Left ventricle myocardium inferior (tissue), 1 donor: ENCODE data around the gene SOAT2. TPM values are rescaled to one million over a fixed set of nuclear protein-coding genes. Genes with fewer than 3 reads are reported as not detected.

ENCODE experiments used
- DNase-seq: peaks from one replicate; pipeline ENCODE4 v3.0.0-alpha.2; 2020
- H3K27ac ChIP-seq: fragments of 200-600 bp; replicated peaks from 2 replicates; pipeline ENCODE4 v1.8.0; 2021
- H3K27me3 ChIP-seq: fragments of 200-600 bp; 2 replicates; pipeline ENCODE4 v1.8.0; 2021; ENCODE audit warnings: low read depth
- H3K36me3 ChIP-seq: fragments of 200-600 bp; 2 replicates; pipeline ENCODE4 v1.8.0; 2021
- H3K4me1 ChIP-seq: fragments of 200-600 bp; 2 replicates; pipeline ENCODE4 v1.8.0; 2021
- H3K4me3 ChIP-seq: fragments of 200-600 bp; 2 replicates; pipeline ENCODE4 v1.8.0; 2021; ENCODE audit warnings: mild to moderate bottlenecking, moderate library complexity
- H3K9me3 ChIP-seq: fragments of 200-600 bp; replicated peaks from 2 replicates; pipeline ENCODE4 v1.8.0; 2021
- CTCF ChIP-seq: fragments of 200-600 bp; IDR thresholded peaks from 2 replicates; pipeline ENCODE4 v1.8.0; 2021; ENCODE audit warnings: antibody characterized with exemption, mild to moderate bottlenecking, borderline replicate concordance
- intact Hi-C: fragments of 100-400 bp; cut with micrococcal nuclease; formaldehyde crosslinking; loops from one replicate; pipeline ENCODE4 v1.11.0; 2022
- total RNA-seq: library from RNA; stranded (reverse); fragmentation: NEBNext Ultra II Directional; extraction: Animal tissue kit (Norgen Biotek cat#: 25700); gene quantifications from one replicate; pipeline ENCODE4 v1.2.1, GENCODE V29; 2021
- donor health status: DM: no; HTN: yes; CAD: no; lungs with severe emphysema.

The SOAT2 gene
- total RNA-seq, 1 donor from 2014 or later, result not detected

GRCh38 chr12:53086361-53086760, 16.9 kb upstream of the SOAT2 start:
- TF ChIP-seq CTCF, result no peak
- no peaks in the 10 kb centered on the region for H3K27me3 ChIP-seq
- DNase-seq, result no peak
- H3K9me3 ChIP-seq, result peaks cover 6% of the 10 kb centered on the region
- intact Hi-C loops, result no loop called here
- no peak overlapping the region for H3K4me3 ChIP-seq
- H3K27ac ChIP-seq, result no peak overlapping the region
- no peaks in the 10 kb centered on the region for H3K36me3 ChIP-seq
- no peaks in the 10 kb centered on the region for H3K4me1 ChIP-seq

GRCh38 chr12:53090105-53090504, 13.2 kb upstream of the SOAT2 start:
- Histone ChIP-seq H3K27ac (no peak overlapping the region), H3K4me3 (no peak overlapping the region), H3K4me1 (no peaks in the 10 kb centered on the region), H3K27me3 (no peaks in the 10 kb centered on the region), H3K36me3 (no peaks in the 10 kb centered on the region), H3K9me3 (no peaks in the 10 kb centered on the region)
- intact Hi-C loops, result no loop called here
- no peak for TF ChIP-seq CTCF
- DNase-seq, result no peak

GRCh38 chr12:53090554-53090953, 12.7 kb upstream of the SOAT2 start:
- no peak overlapping the region for H3K4me3 ChIP-seq
- no peaks in the 10 kb centered on the region for H3K27me3 ChIP-seq
- H3K9me3 ChIP-seq, result no peaks in the 10 kb centered on the region
- H3K4me1 ChIP-seq, result peaks cover under 1% of the 10 kb centered on the region
- no peak for TF ChIP-seq CTCF
- no peak overlapping the region for H3K27ac ChIP-seq
- H3K36me3 ChIP-seq, result no peaks in the 10 kb centered on the region
- no peak for DNase-seq
- intact Hi-C loops, result no loop called here

GRCh38 chr12:53091756-53092155, 11.5 kb upstream of the SOAT2 start:
- H3K4me3 ChIP-seq, result no peak overlapping the region
- H3K27me3 ChIP-seq, result no peaks in the 10 kb centered on the region
- TF ChIP-seq CTCF, result no peak
- H3K27ac ChIP-seq, result no peak overlapping the region
- no peak for DNase-seq
- peaks cover 12% of the 10 kb centered on the region for H3K4me1 ChIP-seq
- intact Hi-C loops, result no loop called here
- H3K36me3 ChIP-seq, result no peaks in the 10 kb centered on the region
- no peaks in the 10 kb centered on the region for H3K9me3 ChIP-seq

- H3K36me3 ChIP-seq, result no peaks in the 10 kb centered on the region
- H3K4me1 ChIP-seq, result peaks cover 34% of the 10 kb centered on the region
- no peak overlapping the region for H3K4me3 ChIP-seq
- no peak for TF ChIP-seq CTCF
- intact Hi-C loops, result no loop called here
- no peaks in the 10 kb centered on the region for H3K27me3 ChIP-seq
- peak overlapping the region; percentile 5 for H3K27ac ChIP-seq
- no peaks in the 10 kb centered on the region for H3K9me3 ChIP-seq
- no peak for DNase-seq
These were observed 9.4 kb upstream of the SOAT2 start for GRCh38 chr12:53093777-53094393.
